ENCODE results near the gene LCMT1.
A peak's percentile ranks its signal among the peaks of the same experiment; 100 is the strongest.

Gene LCMT1

GRCh38 chr16:25135254-25135878, 23.8 kb downstream of the LCMT1 start:
- WGBS (ENCODE audit: insufficient coverage): 91% methylated on average over 3 of the region's 4 CpGs
- peak in 1 of 3 donors; percentile 10 for DNase-seq
- CTCF ChIA-PET: interaction anchor here (0.8 to 1.2 kb wide), 3 partner anchors 14 to 89 kb away, joined by 3 read pairs; no protein-coding TSS in a partner anchor
- no peaks in the 10 kb centered on the region for H3K9me3 ChIP-seq (ENCODE audit: control extremely low read depth in 1 of 5, control insufficient read depth in 4 of 5, insufficient read depth in 2 of 5, low read depth in 1 of 5, low read length in 4 of 5)
- no peak overlapping the region for H3K27ac ChIP-seq (ENCODE audit: insufficient read depth in 1 of 2, low read depth in 1 of 2, low read length in 2 of 2, poor library complexity in 1 of 2, severe bottlenecking in 2 of 2)
- POLR2A ChIA-PET: no interaction called here
- H3K4me3 ChIP-seq (ENCODE audit: control insufficient read depth in 1 of 7, extremely low read depth in 1 of 7, insufficient read depth in 4 of 7, low read depth in 2 of 7, low read length in 6 of 7): no peak overlapping the region
- H3K4me1 ChIP-seq (ENCODE audit: control extremely low read depth in 1 of 4, control insufficient read depth in 4 of 4, insufficient read depth in 4 of 4, low read length in 3 of 4): peaks cover 2 to 17% (median 13%) of the 10 kb centered on the region in 4 experiments
- peaks cover 14 to 32% (median 25%) of the 10 kb centered on the region in 4 experiments for H3K36me3 ChIP-seq (ENCODE audit: control insufficient read depth in 4 of 4, insufficient read depth in 4 of 4, low read length in 3 of 4)
- H3K27me3 ChIP-seq (replicated peaks in 2 of 5; ENCODE audit: control insufficient read depth in 4 of 5, insufficient read depth in 5 of 5, low read length in 4 of 5): no peaks in the 10 kb centered on the region

GRCh38 chr16:25138130-25138529, 26.6 kb downstream of the LCMT1 start:
- ChIA-PET POLR2A (no interaction called here), CTCF (interaction anchor here (1.2 to 1.8 kb wide), 4 partner anchors 13 to 87 kb away, joined by 3 to 7 read pairs (median 4); no protein-coding TSS in a partner anchor)
- no peaks in the 10 kb centered on the region for H3K9me3 ChIP-seq (ENCODE audit: control extremely low read depth in 1 of 5, control insufficient read depth in 4 of 5, insufficient read depth in 2 of 5, low read depth in 1 of 5, low read length in 4 of 5)
- no peak overlapping the region for H3K4me3 ChIP-seq (ENCODE audit: control insufficient read depth in 1 of 7, extremely low read depth in 1 of 7, insufficient read depth in 4 of 7, low read depth in 2 of 7, low read length in 6 of 7)
- peaks cover 18 to 51% (median 39%) of the 10 kb centered on the region in 4 experiments for H3K36me3 ChIP-seq (ENCODE audit: control insufficient read depth in 4 of 4, insufficient read depth in 4 of 4, low read length in 3 of 4)
- peaks cover 2 to 15% (median 12%) of the 10 kb centered on the region in 4 experiments for H3K4me1 ChIP-seq (ENCODE audit: control extremely low read depth in 1 of 4, control insufficient read depth in 4 of 4, insufficient read depth in 4 of 4, low read length in 3 of 4)
- 95% methylated on average over 2 of the region's 6 CpGs for WGBS (ENCODE audit: insufficient coverage)
- no peak overlapping the region for H3K27ac ChIP-seq (ENCODE audit: insufficient read depth in 1 of 2, low read depth in 1 of 2, low read length in 2 of 2, poor library complexity in 1 of 2, severe bottlenecking in 2 of 2)
- no peaks in the 10 kb centered on the region for H3K27me3 ChIP-seq (replicated peaks in 2 of 5; ENCODE audit: control insufficient read depth in 4 of 5, insufficient read depth in 5 of 5, low read length in 4 of 5)
- no peak for DNase-seq

GRCh38 chr16:25140459-25140858, 28.9 kb downstream of the LCMT1 start:
- no peak for DNase-seq
- H3K36me3 ChIP-seq (ENCODE audit: control insufficient read depth in 4 of 4, insufficient read depth in 4 of 4, low read length in 3 of 4): peaks cover 18 to 64% (median 53%) of the 10 kb centered on the region in 4 experiments
- no peak overlapping the region for H3K4me3 ChIP-seq (ENCODE audit: control insufficient read depth in 1 of 7, extremely low read depth in 1 of 7, insufficient read depth in 4 of 7, low read depth in 2 of 7, low read length in 6 of 7)
- 93% methylated on average over 6 of the region's 6 CpGs for WGBS (ENCODE audit: insufficient coverage)
- H3K27ac ChIP-seq (ENCODE audit: insufficient read depth in 1 of 2, low read depth in 1 of 2, low read length in 2 of 2, poor library complexity in 1 of 2, severe bottlenecking in 2 of 2): no peak overlapping the region
- ChIA-PET CTCF (no interaction called here), POLR2A (no interaction called here)
- no peaks in the 10 kb centered on the region for H3K4me1 ChIP-seq (ENCODE audit: control extremely low read depth in 1 of 4, control insufficient read depth in 4 of 4, insufficient read depth in 4 of 4, low read length in 3 of 4)
- H3K27me3 ChIP-seq (replicated peaks in 2 of 5; ENCODE audit: control insufficient read depth in 4 of 5, insufficient read depth in 5 of 5, low read length in 4 of 5): no peaks in the 10 kb centered on the region
- no peaks in the 10 kb centered on the region for H3K9me3 ChIP-seq (ENCODE audit: control extremely low read depth in 1 of 5, control insufficient read depth in 4 of 5, insufficient read depth in 2 of 5, low read depth in 1 of 5, low read length in 4 of 5)

GRCh38 chr16:25141648-25142047, 30.1 kb downstream of the LCMT1 start:
- Histone ChIP-seq H3K27me3 (replicated peaks in 2 of 5; ENCODE audit: control insufficient read depth in 4 of 5, insufficient read depth in 5 of 5, low read length in 4 of 5) (no peaks in the 10 kb centered on the region), H3K4me3 (ENCODE audit: control insufficient read depth in 1 of 7, extremely low read depth in 1 of 7, insufficient read depth in 4 of 7, low read depth in 2 of 7, low read length in 6 of 7) (no peak overlapping the region), H3K36me3 (ENCODE audit: control insufficient read depth in 4 of 4, insufficient read depth in 4 of 4, low read length in 3 of 4) (peaks cover 14 to 60% (median 49%) of the 10 kb centered on the region in 4 experiments), H3K9me3 (ENCODE audit: control extremely low read depth in 1 of 5, control insufficient read depth in 4 of 5, insufficient read depth in 2 of 5, low read depth in 1 of 5, low read length in 4 of 5) (no peaks in the 10 kb centered on the region), H3K27ac (ENCODE audit: insufficient read depth in 1 of 2, low read depth in 1 of 2, low read length in 2 of 2, poor library complexity in 1 of 2, severe bottlenecking in 2 of 2) (no peak overlapping the region), H3K4me1 (ENCODE audit: control extremely low read depth in 1 of 4, control insufficient read depth in 4 of 4, insufficient read depth in 4 of 4, low read length in 3 of 4) (no peaks in the 10 kb centered on the region)
- WGBS (ENCODE audit: insufficient coverage): 100% methylated on average over 1 of the region's 2 CpGs
- no peak for DNase-seq
- POLR2A ChIA-PET: no interaction called here
- CTCF ChIA-PET: no interaction called here

- no peak overlapping the region for H3K4me3 ChIP-seq (ENCODE audit: control insufficient read depth in 1 of 7, extremely low read depth in 1 of 7, insufficient read depth in 4 of 7, low read depth in 2 of 7, low read length in 6 of 7)
- ChIA-PET POLR2A (no interaction called here), CTCF (interaction anchor here (0.8 to 1.5 kb wide), 3 partner anchors 17 to 87 kb away, joined by 4 to 6 read pairs (median 4); no protein-coding TSS in a partner anchor)
- no peaks in the 10 kb centered on the region for H3K9me3 ChIP-seq (ENCODE audit: control extremely low read depth in 1 of 5, control insufficient read depth in 4 of 5, insufficient read depth in 2 of 5, low read depth in 1 of 5, low read length in 4 of 5)
- DNase-seq: peak in 1 of 3 donors; percentile 10
- H3K27me3 ChIP-seq (replicated peaks in 2 of 5; ENCODE audit: control insufficient read depth in 4 of 5, insufficient read depth in 5 of 5, low read length in 4 of 5): no peaks in the 10 kb centered on the region
- no peaks in the 10 kb centered on the region for H3K4me1 ChIP-seq (ENCODE audit: control extremely low read depth in 1 of 4, control insufficient read depth in 4 of 4, insufficient read depth in 4 of 4, low read length in 3 of 4)
- H3K27ac ChIP-seq (ENCODE audit: insufficient read depth in 1 of 2, low read depth in 1 of 2, low read length in 2 of 2, poor library complexity in 1 of 2, severe bottlenecking in 2 of 2): no peak overlapping the region
- H3K36me3 ChIP-seq (ENCODE audit: control insufficient read depth in 4 of 4, insufficient read depth in 4 of 4, low read length in 3 of 4): peaks cover 7 to 61% (median 46%) of the 10 kb centered on the region in 4 experiments
- WGBS (ENCODE audit: insufficient coverage): no CpG with 5 or more reads among the region's 2 CpGs
Measured at GRCh38 chr16:25143928-25144327, 32.4 kb downstream of the LCMT1 start.

- Histone ChIP-seq H3K36me3 (ENCODE audit: control insufficient read depth in 4 of 4, insufficient read depth in 4 of 4, low read length in 3 of 4) (peaks cover 0 to 34% (median 13%) of the 10 kb centered on the region in 4 experiments), H3K27ac (ENCODE audit: insufficient read depth in 1 of 2, low read depth in 1 of 2, low read length in 2 of 2, poor library complexity in 1 of 2, severe bottlenecking in 2 of 2) (no peak overlapping the region), H3K27me3 (replicated peaks in 2 of 5; ENCODE audit: control insufficient read depth in 4 of 5, insufficient read depth in 5 of 5, low read length in 4 of 5) (no peaks in the 10 kb centered on the region), H3K4me1 (ENCODE audit: control extremely low read depth in 1 of 4, control insufficient read depth in 4 of 4, insufficient read depth in 4 of 4, low read length in 3 of 4) (no peaks in the 10 kb centered on the region), H3K4me3 (ENCODE audit: control insufficient read depth in 1 of 7, extremely low read depth in 1 of 7, insufficient read depth in 4 of 7, low read depth in 2 of 7, low read length in 6 of 7) (no peak overlapping the region), H3K9me3 (ENCODE audit: control extremely low read depth in 1 of 5, control insufficient read depth in 4 of 5, insufficient read depth in 2 of 5, low read depth in 1 of 5, low read length in 4 of 5) (no peaks in the 10 kb centered on the region)
- POLR2A ChIA-PET: interaction anchor here (0.6 kb wide), 1 partner anchor 15 kb away, joined by 3 read pairs; no protein-coding TSS in a partner anchor
- 98% methylated on average over 21 of the region's 22 CpGs for WGBS (ENCODE audit: insufficient coverage)
- no peak for DNase-seq
- CTCF ChIA-PET: no interaction called here
Measured at GRCh38 chr16:25148568-25149215, 37.1 kb downstream of the LCMT1 start.

- CTCF ChIA-PET: interaction anchor here (1.5 kb wide), 1 partner anchor 25 kb away, joined by 3 read pairs; no protein-coding TSS in a partner anchor
- Histone ChIP-seq H3K4me1 (ENCODE audit: control extremely low read depth in 1 of 4, control insufficient read depth in 4 of 4, insufficient read depth in 4 of 4, low read length in 3 of 4) (peaks cover 0 to 7% (median 0%) of the 10 kb centered on the region in 4 experiments), H3K27ac (ENCODE audit: insufficient read depth in 1 of 2, low read depth in 1 of 2, low read length in 2 of 2, poor library complexity in 1 of 2, severe bottlenecking in 2 of 2) (no peak overlapping the region), H3K9me3 (ENCODE audit: control extremely low read depth in 1 of 5, control insufficient read depth in 4 of 5, insufficient read depth in 2 of 5, low read depth in 1 of 5, low read length in 4 of 5) (no peaks in the 10 kb centered on the region), H3K27me3 (replicated peaks in 2 of 5; ENCODE audit: control insufficient read depth in 4 of 5, insufficient read depth in 5 of 5, low read length in 4 of 5) (no peaks in the 10 kb centered on the region), H3K4me3 (ENCODE audit: control insufficient read depth in 1 of 7, extremely low read depth in 1 of 7, insufficient read depth in 4 of 7, low read depth in 2 of 7, low read length in 6 of 7) (no peak overlapping the region), H3K36me3 (ENCODE audit: control insufficient read depth in 4 of 4, insufficient read depth in 4 of 4, low read length in 3 of 4) (peaks cover 0 to 34% (median 3%) of the 10 kb centered on the region in 4 experiments)
- POLR2A ChIA-PET: no interaction called here
- DNase-seq: no peak
- WGBS (ENCODE audit: insufficient coverage): 83% methylated on average over 3 of the region's 3 CpGs
Measured at GRCh38 chr16:25151996-25152395, 40.5 kb downstream of the LCMT1 start.
